ENCODE measurements around the gene BCL2L11. TPM values are rescaled to one million over a fixed set of nuclear protein-coding genes. Genes with fewer than 3 reads are reported as not detected.
A peak's percentile ranks its signal among the peaks of the same experiment; 100 is the strongest.

The BCL2L11 gene
- total and polyA plus RNA-seq, 9 of the 15 experiments (the other 6 are each of a cell fraction or from before 2014, with no cell fraction given): 2.2 to 18.8 (median 5.0) TPM

GRCh38 chr2:111120253-111121027, at the start of gene BCL2L11 (continued):
- TF ChIP-seq PTRF (tag; IDR thresholded peaks at IDR 0.05) (no peak), ZNF311 (CRISPR knock-in tag; IDR thresholded peaks at IDR 0.05) (no peak), ZEB2 (IDR thresholded peaks at IDR 0.05) (peak; percentile 78), ZNF431 (CRISPR knock-in tag; IDR thresholded peaks at IDR 0.05) (no peak), ARID1B (IDR thresholded peaks at IDR 0.05) (no peak), GTF2A2 (tag; IDR thresholded peaks at IDR 0.05) (no peak), KHSRP (IDR thresholded peaks at IDR 0.05) (no peak), HES1 (IDR thresholded peaks at IDR 0.05; ENCODE audit: low read depth) (0 out of 2 replicates have a peak, but pooled peaks have one; percentile 50), MITF (IDR thresholded peaks at IDR 0.05) (no peak), ZBTB5 (IDR thresholded peaks at IDR 0.05) (no peak), HDGF (IDR thresholded peaks at IDR 0.05) (no peak), KLF13 (tag; IDR thresholded peaks at IDR 0.05; ENCODE audit: borderline replicate concordance, low read depth) (peak; percentile 26; the same call in 1 of the 2 replicates), NCOA6 (IDR thresholded peaks at IDR 0.05) (no peak), HNRNPUL1 (IDR thresholded peaks at IDR 0.05; ENCODE audit: low read length) (no peak), HMG20A (CRISPR knock-in tag; conservative IDR thresholded peaks at IDR 0.05) (no peak), ZMIZ1 (IDR thresholded peaks at IDR 0.05; ENCODE audit: low read depth in 2 of 2, low read length in 2 of 2) (no peak), USF2 (CRISPR knock-in tag; IDR thresholded peaks at IDR 0.05) (no peak), NONO (IDR thresholded peaks at IDR 0.05; ENCODE audit: low read depth in 2 of 2, low read length in 1 of 2) (peak; percentile 16 to 98; a peak in 3 of 4 replicates), CHCHD3 (CRISPR knock-in tag; IDR thresholded peaks at IDR 0.05) (no peak), BACH1 (tag; IDR thresholded peaks at IDR 0.05) (no peak), PHB (CRISPR knock-in tag; IDR thresholded peaks at IDR 0.05) (no peak), ZNF586 (CRISPR knock-in tag; conservative IDR thresholded peaks at IDR 0.05) (no peak)
